GM12878 (cell line): Measurements from ENCODE around the gene SLC24A3.

Experiments used
- ELK1 ChIP-seq: IDR thresholded peaks from 2 replicates; pipeline ENCODE4 v1.6.1; 2012; ENCODE audit warnings: low read depth, low read length, improper control_type of control experiment
- KDM1A ChIP-seq: fragments of 200-600 bp; sonication (generic); IDR thresholded peaks from 2 replicates; pipeline ENCODE4 v1.6.1; 2016; ENCODE audit warnings: borderline replicate concordance
- NRF1 ChIP-seq: conservative IDR thresholded peaks from 2 replicates; pipeline ENCODE4 v1.6.1; 2011; ENCODE audit warnings: mild to moderate bottlenecking, low read depth, low read length, improper control_type of control experiment
- PAX8 ChIP-seq: fragments of 450-650 bp; IDR thresholded peaks from 2 replicates; pipeline ENCODE4 v1.6.1; 2017; ENCODE audit warnings: mild to moderate bottlenecking, moderate library complexity
- POLR2A ChIP-seq: IDR thresholded peaks from 2 replicates; pipeline ENCODE4 v1.6.1; 2011; ENCODE audit warnings: low read depth, mild to moderate bottlenecking, low read length
- RAD21 ChIP-seq: IDR thresholded peaks from 2 replicates; pipeline ENCODE4 v1.6.1; 2011; ENCODE audit warnings: mild to moderate bottlenecking, low read depth, low read length, moderate library complexity; ENCODE audit not compliant: insufficient read depth
- SIN3A ChIP-seq: IDR thresholded peaks from 2 replicates; pipeline ENCODE4 v1.6.1; 2012; ENCODE audit warnings: low read depth, low read length, improper control_type of control experiment
- USF1 ChIP-seq: IDR thresholded peaks from 2 replicates; pipeline ENCODE4 v1.6.1; 2011; ENCODE audit warnings: borderline replicate concordance, low read depth, mild to moderate bottlenecking, moderate library complexity, mixed read lengths, low read length; ENCODE audit not compliant: insufficient read depth; ENCODE audit errors: extremely low read length

DNA sequence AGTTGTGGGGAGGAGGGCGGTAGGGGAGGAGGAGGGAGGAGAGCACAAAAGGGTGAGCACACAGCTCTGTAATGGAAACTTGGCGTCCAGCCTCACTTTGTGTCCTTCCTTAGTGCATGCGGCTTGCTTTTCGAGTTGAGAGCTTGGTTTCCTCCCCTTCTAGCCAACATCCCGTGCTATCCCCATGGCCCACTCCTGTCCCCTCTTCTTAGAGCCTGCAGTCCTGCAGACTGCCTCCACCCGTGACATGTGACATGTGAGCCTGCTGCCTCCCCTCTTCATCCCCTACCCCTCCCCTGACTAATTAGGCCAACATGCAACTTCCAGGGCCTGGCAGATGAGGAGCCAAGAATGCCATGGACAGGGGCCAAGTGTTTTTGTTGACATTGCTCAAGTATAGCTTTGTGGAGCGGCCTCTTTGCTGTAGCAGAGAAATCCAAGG, 63.2 kb downstream of the SLC24A3 start:
- TF ChIP-seq USF1 (no peak), ELK1 (no peak), NRF1 (no peak), PAX8 (no peak), SIN3A (no peak), RAD21 (no peak), KDM1A (no peak), POLR2A (no peak)
